Measurements from ENCODE around the gene SLC35A1.

Gene SLC35A1

DNA sequence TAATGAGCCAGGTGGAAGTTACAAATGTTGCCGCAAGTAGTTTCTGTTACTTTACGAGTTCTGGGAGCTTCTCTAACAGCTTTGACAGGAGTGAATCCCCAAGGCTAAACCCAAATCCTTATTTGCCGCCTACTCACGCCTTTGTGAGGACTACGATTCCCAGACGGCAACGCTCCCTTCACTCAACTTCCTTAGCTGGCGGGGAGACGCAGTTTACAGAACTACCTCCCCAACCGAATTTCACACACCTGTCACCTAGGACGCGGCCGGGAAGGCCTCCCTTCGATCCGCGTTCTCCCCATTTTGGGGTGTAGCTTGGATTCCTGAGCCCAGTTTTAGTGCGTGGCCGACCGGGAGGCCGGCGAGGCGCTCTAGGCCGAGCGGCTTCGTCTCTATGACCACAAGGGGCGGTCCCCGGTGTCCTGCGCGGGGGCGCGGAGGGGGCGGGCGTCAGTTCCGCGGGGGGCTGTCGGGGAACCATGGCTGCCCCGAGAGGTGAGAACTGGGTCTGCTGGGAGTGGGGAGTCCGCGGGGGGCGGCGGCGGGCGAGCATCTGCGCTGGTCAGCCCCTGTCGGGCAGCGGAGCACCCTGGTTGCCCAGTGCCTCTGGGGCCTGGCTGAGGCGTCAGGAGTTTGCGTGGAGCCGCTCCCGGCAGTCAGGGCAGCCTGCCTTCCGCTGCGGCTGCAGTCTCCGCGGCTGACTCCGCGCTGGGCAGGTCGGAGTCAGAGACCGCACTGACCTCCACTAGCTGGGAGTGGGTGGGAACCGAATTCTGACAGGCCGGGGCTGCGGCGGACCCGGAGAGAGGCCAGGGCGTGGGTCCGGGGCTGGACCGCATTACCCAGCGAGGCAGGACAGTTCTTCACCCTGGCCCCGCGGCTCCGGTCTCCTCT, at the start of gene SLC35A1:
SLC35A1 (plus strand) TSS at position 450 of the 894 bp plus-strand sequence; CDS start at position 480, 30 bp downstream.
- no peaks in the 10 kb centered on the region for H3K9me3 ChIP-seq (ENCODE audit: insufficient read depth, low read depth, low read length)
- no peaks in the 10 kb centered on the region; the same call in 1 of the 2 replicates for H3K27me3 ChIP-seq (ENCODE audit: insufficient read depth, low read length)
- H3K36me3 ChIP-seq (ENCODE audit: insufficient read depth, low read depth, low read length), result no peaks in the 10 kb centered on the region
- peak within 1 kb of the TSS; percentile 97 for H3K4me3 ChIP-seq (ENCODE audit: low read length)
- H3K9ac ChIP-seq (ENCODE audit: low read depth, low read length), result peak within 1 kb of the TSS; percentile 83; the same call in 1 of the 2 replicates
- no peaks in the 10 kb centered on the region; the same call in 1 of the 2 replicates for H3K4me1 ChIP-seq (ENCODE audit: insufficient read depth, low read length)
- H3K27ac ChIP-seq (ENCODE audit: low read length), result no peak within 1 kb of the TSS

- Histone ChIP-seq H3K9ac (ENCODE audit: low read depth, low read length) (no peak overlapping the region), H3K36me3 (ENCODE audit: insufficient read depth, low read depth, low read length) (no peaks in the 10 kb centered on the region), H3K27me3 (ENCODE audit: insufficient read depth, low read length) (no peaks in the 10 kb centered on the region), H3K4me1 (ENCODE audit: insufficient read depth, low read length) (no peaks in the 10 kb centered on the region), H3K9me3 (ENCODE audit: insufficient read depth, low read depth, low read length) (no peaks in the 10 kb centered on the region), H3K27ac (ENCODE audit: low read length) (no peak overlapping the region), H3K4me3 (ENCODE audit: low read length) (no peak overlapping the region)
These were observed 46.0 kb upstream of the SLC35A1 start for GRCh38 chr6:87426789-87427188.

GRCh38 chr6:87430499-87430898, 42.3 kb upstream of the SLC35A1 start:
- H3K9me3 ChIP-seq (ENCODE audit: insufficient read depth, low read depth, low read length), result no peaks in the 10 kb centered on the region
- no peak overlapping the region for H3K27ac ChIP-seq (ENCODE audit: low read length)
- no peaks in the 10 kb centered on the region for H3K4me1 ChIP-seq (ENCODE audit: insufficient read depth, low read length)
- no peaks in the 10 kb centered on the region for H3K27me3 ChIP-seq (ENCODE audit: insufficient read depth, low read length)
- H3K36me3 ChIP-seq (ENCODE audit: insufficient read depth, low read depth, low read length), result no peaks in the 10 kb centered on the region
- no peak overlapping the region for H3K9ac ChIP-seq (ENCODE audit: low read depth, low read length)
- no peak overlapping the region for H3K4me3 ChIP-seq (ENCODE audit: low read length)

- Histone ChIP-seq H3K4me1 (ENCODE audit: insufficient read depth, low read length) (no peaks in the 10 kb centered on the region), H3K27ac (ENCODE audit: low read length) (no peak overlapping the region), H3K27me3 (ENCODE audit: insufficient read depth, low read length) (no peaks in the 10 kb centered on the region), H3K4me3 (ENCODE audit: low read length) (no peak overlapping the region), H3K9ac (ENCODE audit: low read depth, low read length) (no peak overlapping the region), H3K9me3 (ENCODE audit: insufficient read depth, low read depth, low read length) (no peaks in the 10 kb centered on the region), H3K36me3 (ENCODE audit: insufficient read depth, low read depth, low read length) (no peaks in the 10 kb centered on the region)
These were observed 41.5 kb upstream of the SLC35A1 start for GRCh38 chr6:87431263-87431662.

DNA sequence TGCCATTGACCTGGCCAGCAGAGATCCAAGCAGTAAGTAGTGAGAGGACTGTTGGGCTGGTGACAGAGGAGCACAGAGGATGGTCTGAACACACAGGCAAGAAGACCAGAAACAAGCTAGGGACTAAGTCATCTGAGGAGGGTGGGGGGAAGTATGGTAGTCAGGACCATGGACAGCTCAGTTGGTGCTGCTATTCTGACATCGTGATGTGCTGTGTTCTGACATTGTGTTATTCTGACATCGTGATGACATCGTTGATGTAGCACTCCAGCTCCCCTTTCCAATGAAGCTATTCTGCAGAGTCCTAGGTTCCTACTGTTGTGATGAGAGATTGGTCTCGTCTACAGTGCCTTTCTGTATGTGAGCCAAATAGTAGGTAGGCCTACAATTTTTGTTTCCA, 36.3 kb upstream of the SLC35A1 start:
- no peaks in the 10 kb centered on the region for H3K36me3 ChIP-seq (ENCODE audit: insufficient read depth, low read depth, low read length)
- no peaks in the 10 kb centered on the region for H3K4me1 ChIP-seq (ENCODE audit: insufficient read depth, low read length)
- H3K27me3 ChIP-seq (ENCODE audit: insufficient read depth, low read length), result no peaks in the 10 kb centered on the region
- H3K4me3 ChIP-seq (ENCODE audit: low read length), result no peak overlapping the region
- H3K27ac ChIP-seq (ENCODE audit: low read length), result no peak overlapping the region
- no peak overlapping the region for H3K9ac ChIP-seq (ENCODE audit: low read depth, low read length)
- no peaks in the 10 kb centered on the region for H3K9me3 ChIP-seq (ENCODE audit: insufficient read depth, low read depth, low read length)

GRCh38 chr6:87441711-87442110, 31.1 kb upstream of the SLC35A1 start:
- Histone ChIP-seq H3K9me3 (ENCODE audit: insufficient read depth, low read depth, low read length) (no peaks in the 10 kb centered on the region), H3K4me1 (ENCODE audit: insufficient read depth, low read length) (peaks cover 8% of the 10 kb centered on the region), H3K4me3 (ENCODE audit: low read length) (no peak overlapping the region), H3K27me3 (ENCODE audit: insufficient read depth, low read length) (no peaks in the 10 kb centered on the region), H3K9ac (ENCODE audit: low read depth, low read length) (no peak overlapping the region), H3K27ac (ENCODE audit: low read length) (no peak overlapping the region), H3K36me3 (ENCODE audit: insufficient read depth, low read depth, low read length) (no peaks in the 10 kb centered on the region)

- Histone ChIP-seq H3K9me3 (ENCODE audit: insufficient read depth, low read depth, low read length) (no peaks in the 10 kb centered on the region), H3K27me3 (ENCODE audit: insufficient read depth, low read length) (no peaks in the 10 kb centered on the region), H3K36me3 (ENCODE audit: insufficient read depth, low read depth, low read length) (no peaks in the 10 kb centered on the region), H3K4me1 (ENCODE audit: insufficient read depth, low read length) (peaks cover 8% of the 10 kb centered on the region), H3K9ac (ENCODE audit: low read depth, low read length) (no peak overlapping the region), H3K4me3 (ENCODE audit: low read length) (peak overlapping the region; percentile 30; the same call in 1 of the 2 replicates), H3K27ac (ENCODE audit: low read length) (no peak overlapping the region)
These were observed 28.4 kb upstream of the SLC35A1 start for GRCh38 chr6:87444362-87444761.

DNA sequence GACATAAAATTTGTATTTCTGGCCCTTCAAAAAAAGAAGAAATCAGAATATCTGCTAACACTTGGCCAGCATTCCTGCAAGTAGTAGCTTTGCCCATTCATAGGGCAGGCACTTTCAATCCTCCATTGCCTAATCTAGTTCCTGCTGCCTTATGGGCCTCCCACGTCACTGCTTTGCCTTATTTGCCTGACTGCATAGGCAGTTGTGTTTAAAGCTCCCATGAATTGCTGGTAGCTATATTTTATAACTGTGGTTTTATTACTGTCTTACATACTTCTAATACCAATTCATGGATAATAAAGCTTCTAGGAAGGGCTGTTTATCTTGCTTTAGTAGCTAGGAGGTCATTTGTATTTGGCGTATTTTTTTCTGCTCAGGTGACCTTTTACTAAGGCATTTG, 7.7 kb upstream of the SLC35A1 start:
- H3K9me3 ChIP-seq (ENCODE audit: insufficient read depth, low read depth, low read length), result no peaks in the 10 kb centered on the region
- H3K27ac ChIP-seq (ENCODE audit: low read length), result no peak overlapping the region
- no peak overlapping the region for H3K9ac ChIP-seq (ENCODE audit: low read depth, low read length)
- H3K4me3 ChIP-seq (ENCODE audit: low read length), result no peak overlapping the region
- no peaks in the 10 kb centered on the region for H3K27me3 ChIP-seq (ENCODE audit: insufficient read depth, low read length)
- H3K36me3 ChIP-seq (ENCODE audit: insufficient read depth, low read depth, low read length), result no peaks in the 10 kb centered on the region
- H3K4me1 ChIP-seq (ENCODE audit: insufficient read depth, low read length), result no peaks in the 10 kb centered on the region

- no peaks in the 10 kb centered on the region for H3K36me3 ChIP-seq (ENCODE audit: insufficient read depth, low read depth, low read length)
- H3K9me3 ChIP-seq (ENCODE audit: insufficient read depth, low read depth, low read length), result no peaks in the 10 kb centered on the region
- peak overlapping the region; percentile 83; the same call in 1 of the 2 replicates for H3K9ac ChIP-seq (ENCODE audit: low read depth, low read length)
- no peaks in the 10 kb centered on the region; the same call in 1 of the 2 replicates for H3K27me3 ChIP-seq (ENCODE audit: insufficient read depth, low read length)
- no peaks in the 10 kb centered on the region; the same call in 1 of the 2 replicates for H3K4me1 ChIP-seq (ENCODE audit: insufficient read depth, low read length)
- H3K27ac ChIP-seq (ENCODE audit: low read length), result no peak overlapping the region
- H3K4me3 ChIP-seq (ENCODE audit: low read length), result peak overlapping the region; percentile 97
These were observed 687 bp downstream of the SLC35A1 start for GRCh38 chr6:87473419-87473903.

DNA sequence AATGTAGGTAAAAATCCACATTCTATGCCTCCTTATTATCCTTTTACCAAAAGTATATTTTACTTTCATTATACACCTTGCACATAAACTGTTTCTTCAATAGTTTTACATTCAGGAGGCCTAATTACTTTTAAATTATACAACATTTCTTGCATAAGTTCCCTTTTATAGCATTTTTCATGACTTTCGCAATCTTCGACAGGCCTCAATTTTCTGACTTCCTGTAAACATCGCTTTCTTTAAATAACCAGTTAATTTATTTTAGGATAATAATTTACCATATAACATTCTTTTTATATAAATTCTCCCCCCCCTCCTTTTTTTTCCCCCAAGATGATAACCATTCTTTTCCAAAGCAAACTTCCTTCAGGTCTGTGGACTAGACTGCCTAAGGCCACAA, 9.2 kb downstream of the SLC35A1 start:
- H3K27ac ChIP-seq (ENCODE audit: low read length), result no peak overlapping the region
- H3K4me1 ChIP-seq (ENCODE audit: insufficient read depth, low read length), result no peaks in the 10 kb centered on the region
- H3K9ac ChIP-seq (ENCODE audit: low read depth, low read length), result no peak overlapping the region

DNA sequence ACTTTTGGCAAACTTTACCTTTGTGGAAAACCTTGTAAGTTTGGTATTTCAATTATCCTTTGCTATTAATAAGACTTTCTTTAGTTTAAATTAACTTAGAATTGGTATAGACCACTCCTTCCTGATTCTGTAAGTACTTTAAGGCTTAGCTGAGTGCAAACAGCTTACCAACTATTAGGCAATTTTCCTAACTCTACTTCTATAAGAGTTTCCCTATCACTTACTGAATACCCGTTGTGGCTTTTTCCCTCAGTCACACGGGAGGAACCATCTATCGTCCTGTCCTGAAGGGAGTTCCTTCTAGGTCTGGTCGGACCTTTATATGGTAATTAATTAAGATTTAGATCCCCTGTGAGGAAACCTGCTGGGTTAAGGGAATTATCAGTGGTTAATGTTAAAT, 9.6 kb downstream of the SLC35A1 start:
- H3K27me3 ChIP-seq (ENCODE audit: insufficient read depth, low read length), result no peaks in the 10 kb centered on the region
- 0 out of 2 replicates have a peak, but pooled peaks cover 3% of the 10 kb centered on the region for H3K9me3 ChIP-seq (ENCODE audit: insufficient read depth, low read depth, low read length)
- H3K36me3 ChIP-seq (ENCODE audit: insufficient read depth, low read depth, low read length), result no peaks in the 10 kb centered on the region
- no peak overlapping the region for H3K9ac ChIP-seq (ENCODE audit: low read depth, low read length)
- no peak overlapping the region for H3K4me3 ChIP-seq (ENCODE audit: low read length)
- H3K27ac ChIP-seq (ENCODE audit: low read length), result no peak overlapping the region
- 0 out of 2 replicates have a peak, but pooled peaks cover 2% of the 10 kb centered on the region for H3K4me1 ChIP-seq (ENCODE audit: insufficient read depth, low read length)

More for the DNA sequence above, 9.2 kb downstream of the SLC35A1 start:
- Histone ChIP-seq H3K9me3 (ENCODE audit: insufficient read depth, low read depth, low read length) (0 out of 2 replicates have a peak, but pooled peaks cover 3% of the 10 kb centered on the region), H3K4me3 (ENCODE audit: low read length) (no peak overlapping the region), H3K27me3 (ENCODE audit: insufficient read depth, low read length) (no peaks in the 10 kb centered on the region), H3K36me3 (ENCODE audit: insufficient read depth, low read depth, low read length) (no peaks in the 10 kb centered on the region)

GRCh38 chr6:87483929-87484328, 11.2 kb downstream of the SLC35A1 start:
- Histone ChIP-seq H3K27ac (ENCODE audit: low read length) (no peak overlapping the region), H3K9me3 (ENCODE audit: insufficient read depth, low read depth, low read length) (0 out of 2 replicates have a peak, but pooled peaks cover 3% of the 10 kb centered on the region), H3K27me3 (ENCODE audit: insufficient read depth, low read length) (no peaks in the 10 kb centered on the region), H3K4me3 (ENCODE audit: low read length) (no peak overlapping the region), H3K9ac (ENCODE audit: low read depth, low read length) (no peak overlapping the region), H3K4me1 (ENCODE audit: insufficient read depth, low read length) (0 out of 2 replicates have a peak, but pooled peaks cover 4% of the 10 kb centered on the region), H3K36me3 (ENCODE audit: insufficient read depth, low read depth, low read length) (no peaks in the 10 kb centered on the region)

All from iPS-20b (cell line).